ENCODE data around the gene POLR3GL. TPM values are rescaled to one million over a fixed set of nuclear protein-coding genes. Genes with fewer than 3 reads are reported as not detected.
"Not testable (repeated sequence)": the region's sequence is repeated elsewhere in the genome, so short reads cannot be mapped to it uniquely, and the experiment has no call there.

Gene POLR3GL
- polyA plus RNA-seq, 1 donor (not counting 4 experiments of a cell fraction or from before 2014, with no cell fraction given): 14.0 TPM

DNA sequence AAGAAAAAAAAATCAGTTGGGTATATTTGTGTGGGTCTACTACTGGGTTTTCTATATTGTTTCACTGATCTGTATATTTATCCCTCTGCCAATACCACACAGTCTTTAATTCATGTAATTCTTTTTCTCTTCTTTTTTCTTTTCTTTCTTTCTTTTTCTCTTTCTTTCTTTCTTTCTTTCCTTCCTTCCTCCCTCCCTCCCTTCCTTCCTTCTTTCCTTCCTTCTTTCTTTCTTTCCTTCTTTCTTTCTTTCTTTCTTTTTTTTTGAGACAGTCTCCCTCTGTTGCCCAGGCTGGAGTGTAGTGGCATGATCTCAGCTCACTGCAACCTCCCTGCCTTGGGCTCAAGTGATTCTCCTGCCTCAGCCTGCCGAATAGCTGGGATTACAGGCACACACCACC lies 62.2 kb downstream of the POLR3GL start:
- H4K20me1 ChIP-seq (ENCODE audit: control insufficient read depth, extremely low read depth, insufficient read depth, low read length); H3K9me1 ChIP-seq (ENCODE audit: control insufficient read depth, extremely low read depth, insufficient read depth, low read length); H3K9me3 ChIP-seq (ENCODE audit: control insufficient read depth, low read depth, low read length); H3K4me2 ChIP-seq (ENCODE audit: control insufficient read depth, extremely low read depth, insufficient read depth, low read depth, low read length); DNase-seq (ENCODE audit: low read depth, low spot score); H3K4me3 ChIP-seq (ENCODE audit: control insufficient read depth in 2 of 3, extremely low read depth in 1 of 3, insufficient read depth in 2 of 3, low read depth in 1 of 3, low read length in 3 of 3); H2AFZ ChIP-seq (ENCODE audit: control insufficient read depth, low read length); H3K79me2 ChIP-seq (ENCODE audit: control insufficient read depth, insufficient read depth, low read length); H3K9ac ChIP-seq (ENCODE audit: control insufficient read depth, extremely low read depth, insufficient read depth, low read length); FAIRE-seq; H3K4me1 ChIP-seq (ENCODE audit: control insufficient read depth, extremely low read depth, insufficient read depth, low read length); dilution Hi-C loops (cut with MboI; ENCODE audit: extremely low pct_ligation_motif_present, low sequenced_read_pairs); H3K27me3 ChIP-seq (ENCODE audit: control insufficient read depth, extremely low read depth, insufficient read depth, low read length); H3K36me3 ChIP-seq (ENCODE audit: control insufficient read depth in 2 of 2, extremely low read depth in 1 of 2, insufficient read depth in 2 of 2, low read length in 2 of 2); H3K27ac ChIP-seq (ENCODE audit: control insufficient read depth, insufficient read depth, low read length): not testable (repeated sequence)

Other genes starting within 250 kb of the POLR3GL start
- not detected in 3 replicates for gene CD160, start 245.2 kb upstream of the POLR3GL start, polyA plus RNA-seq
- gene RNF115, start 140.6 kb upstream of the POLR3GL start, polyA plus RNA-seq: 7.4 to 10.1 TPM (median 7.4 TPM) in 3 replicates
- gene POLR3C, start 140.5 kb upstream of the POLR3GL start, polyA plus RNA-seq: 33.9 to 44.4 TPM (median 34.4 TPM) in 3 replicates
- gene NUDT17, start 119.1 kb upstream of the POLR3GL start, polyA plus RNA-seq: 1.3 to 1.6 TPM (median 1.3 TPM) in 3 replicates
- 26.9 to 29.7 TPM (median 27.6 TPM) in 3 replicates for gene PIAS3, start 105.6 kb upstream of the POLR3GL start, polyA plus RNA-seq
- 0.08 to 1.3 TPM (median 0.46 TPM) in 3 replicates for gene ANKRD35, start 78.8 kb upstream of the POLR3GL start, polyA plus RNA-seq
- 0.54 to 0.90 TPM (median 0.65 TPM) in 3 replicates for gene ITGA10, start 54.6 kb upstream of the POLR3GL start, polyA plus RNA-seq
- 43.7 to 97.7 TPM (median 89.0 TPM) in 3 replicates for gene PEX11B, start 46.0 kb upstream of the POLR3GL start, polyA plus RNA-seq
- gene RBM8A, start 37.2 kb upstream of the POLR3GL start, polyA plus RNA-seq: 111 to 209 TPM (median 194 TPM) in 3 replicates
- gene LIX1L, start 6.7 kb upstream of the POLR3GL start, polyA plus RNA-seq: 9.2 to 26.4 TPM (median 20.0 TPM) in 3 replicates
- 0.53 to 0.83 TPM (median 0.66 TPM) in 3 replicates for gene ANKRD34A, start 115 bp upstream of the POLR3GL start, polyA plus RNA-seq
- gene TXNIP, start 31.9 kb downstream of the POLR3GL start, polyA plus RNA-seq: 89.7 to 165 TPM (median 159 TPM) in 3 replicates
- 0.04 TPM in 1 of 3 replicates, not detected in the others for gene HJV, start 57.0 kb downstream of the POLR3GL start, polyA plus RNA-seq
- gene NBPF10, start 180.1 kb downstream of the POLR3GL start, polyA plus RNA-seq: 1.1 to 2.1 TPM (median 1.7 TPM) in 3 replicates